ENCODE data around the gene C2CD4C. TPM values are rescaled to one million over a fixed set of nuclear protein-coding genes. Genes with fewer than 3 reads are reported as not detected.

Gene C2CD4C
- total RNA-seq, 1 experiment from 2014 or later: 7.1 TPM

- no peaks in the 10 kb centered on the region for H3K79me2 ChIP-seq (ENCODE audit: insufficient read depth, low read length)
- no peak overlapping the region for H3K27ac ChIP-seq (ENCODE audit: low read depth, low read length)
- no peaks in the 10 kb centered on the region for H3K9me3 ChIP-seq (ENCODE audit: control insufficient read depth in 1 of 2, insufficient read depth in 1 of 2, low read depth in 1 of 2, low read length in 2 of 2)
- no peak overlapping the region for H3K4me2 ChIP-seq (ENCODE audit: low read length)
- CTCF ChIA-PET: no interaction called here
- intact Hi-C loops (cut with micrococcal nuclease): no loop called here
- RAD21 ChIA-PET (ENCODE audit: low non-redundant PET in 1 of 2, low total read pairs in 2 of 2, uncharacterized antibody in 2 of 2, unreplicated experiment in 2 of 2): no interaction called here
- no peaks in the 10 kb centered on the region for H4K20me1 ChIP-seq (ENCODE audit: insufficient read depth)
- no peak overlapping the region for H2AFZ ChIP-seq (ENCODE audit: low read depth, low read length, poor library complexity, severe bottlenecking)
- no peak overlapping the region for H3K4me3 ChIP-seq (replicated peaks in 1 of 2; ENCODE audit: low read depth in 1 of 2, low read length in 2 of 2)
- ATAC-seq (no peak), DNase-seq (ENCODE audit: low read depth, low spot score) (no peak)
- H3K4me1 ChIP-seq (ENCODE audit: control insufficient read depth in 1 of 2, insufficient read depth in 2 of 2, low read length in 2 of 2): peaks cover 3 to 5% of the 10 kb centered on the region in 2 experiments; a peak in 2 of 4 replicates
- BruUV-seq (replicated peaks): no TSS peak
- no peak overlapping the region for H3K9ac ChIP-seq (ENCODE audit: low read length)
- TF ChIP-seq EZH2 (IDR thresholded peaks at IDR 0.05) (no peak), FOSL1 (IDR thresholded peaks at IDR 0.05; ENCODE audit: low read depth) (no peak), ZBTB33 (IDR thresholded peaks at IDR 0.05; ENCODE audit: extremely low read depth, insufficient replicate concordance, low read length) (no peak)
- TF ChIP-seq, protein P1, sequence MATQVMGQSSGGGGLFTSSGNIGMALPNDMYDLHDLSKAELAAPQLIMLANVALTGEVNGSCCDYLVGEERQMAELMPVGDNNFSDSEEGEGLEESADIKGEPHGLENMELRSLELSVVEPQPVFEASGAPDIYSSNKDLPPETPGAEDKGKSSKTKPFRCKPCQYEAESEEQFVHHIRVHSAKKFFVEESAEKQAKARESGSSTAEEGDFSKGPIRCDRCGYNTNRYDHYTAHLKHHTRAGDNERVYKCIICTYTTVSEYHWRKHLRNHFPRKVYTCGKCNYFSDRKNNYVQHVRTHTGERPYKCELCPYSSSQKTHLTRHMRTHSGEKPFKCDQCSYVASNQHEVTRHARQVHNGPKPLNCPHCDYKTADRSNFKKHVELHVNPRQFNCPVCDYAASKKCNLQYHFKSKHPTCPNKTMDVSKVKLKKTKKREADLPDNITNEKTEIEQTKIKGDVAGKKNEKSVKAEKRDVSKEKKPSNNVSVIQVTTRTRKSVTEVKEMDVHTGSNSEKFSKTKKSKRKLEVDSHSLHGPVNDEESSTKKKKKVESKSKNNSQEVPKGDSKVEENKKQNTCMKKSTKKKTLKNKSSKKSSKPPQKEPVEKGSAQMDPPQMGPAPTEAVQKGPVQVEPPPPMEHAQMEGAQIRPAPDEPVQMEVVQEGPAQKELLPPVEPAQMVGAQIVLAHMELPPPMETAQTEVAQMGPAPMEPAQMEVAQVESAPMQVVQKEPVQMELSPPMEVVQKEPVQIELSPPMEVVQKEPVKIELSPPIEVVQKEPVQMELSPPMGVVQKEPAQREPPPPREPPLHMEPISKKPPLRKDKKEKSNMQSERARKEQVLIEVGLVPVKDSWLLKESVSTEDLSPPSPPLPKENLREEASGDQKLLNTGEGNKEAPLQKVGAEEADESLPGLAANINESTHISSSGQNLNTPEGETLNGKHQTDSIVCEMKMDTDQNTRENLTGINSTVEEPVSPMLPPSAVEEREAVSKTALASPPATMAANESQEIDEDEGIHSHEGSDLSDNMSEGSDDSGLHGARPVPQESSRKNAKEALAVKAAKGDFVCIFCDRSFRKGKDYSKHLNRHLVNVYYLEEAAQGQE (IDR thresholded peaks at IDR 0.05; ENCODE audit: low read depth): no peak
- H3K36me3 ChIP-seq (ENCODE audit: control insufficient read depth in 1 of 2, insufficient read depth in 2 of 2, low read length in 2 of 2): no peaks in the 10 kb centered on the region
- no peaks in the 10 kb centered on the region for H3K27me3 ChIP-seq (ENCODE audit: insufficient read depth, low read length)
- POLR2A ChIA-PET: no interaction called here
- H3K9me2 ChIP-seq (ENCODE audit: insufficient read depth): no peaks in the 10 kb centered on the region
These were observed 32.9 kb downstream of the C2CD4C start for GRCh38 chr19:376111-376470.

Measured in HCT116 (cell line).